Ovary (tissue), 9 donors: ENCODE data around the gene DENND1A. TPM values are rescaled to one million over a fixed set of nuclear protein-coding genes. Genes with fewer than 3 reads are reported as not detected.

Source experiments
- DNase-seq, 5 donors: peaks; one replicate each; pipeline ENCODE4 v3.0.0-alpha.2; 2019 to 2020
- H3K27ac ChIP-seq, 2 donors: fragments of 200-600 bp; one replicate each; pipeline versions ENCODE4 v1.5.1 to v1.8.0; 2019 to 2022
- H3K27me3 ChIP-seq: fragments of 200-600 bp; one replicate; pipeline ENCODE4 v1.8.0; 2022
- H3K36me3 ChIP-seq: fragments of 200-600 bp; sonication (generic); one replicate; pipeline ENCODE4 v1.5.1; 2019
- H3K4me1 ChIP-seq: one replicate; pipeline ENCODE4 v1.8.1; 2013; ENCODE audit warnings: mild to moderate bottlenecking, moderate library complexity; ENCODE audit not compliant: insufficient read depth
- H3K4me3 ChIP-seq: fragments of 200-600 bp; sonication (generic); one replicate; pipeline ENCODE4 v1.5.1; 2017
- H3K9me3 ChIP-seq, 2 donors: fragments of 200-600 bp in 1 of 2; sonication (generic) in 1 of 2; one replicate each; pipeline versions ENCODE4 v1.5.1 to v1.8.1; 2013 to 2019; ENCODE audit warnings: mild to moderate bottlenecking in 1 of 2, moderate library complexity in 1 of 2
- EP300 ChIP-seq: sonication (generic); formaldehyde crosslinking; IDR thresholded peaks from one replicate; pipeline ENCODE4 v1.6.1; 2017; ENCODE audit warnings: antibody characterized with exemption
- POLR2A ChIP-seq: fragments of 450-650 bp; IDR thresholded peaks from one replicate; pipeline ENCODE4 v1.6.1; 2017; ENCODE audit warnings: antibody characterized with exemption, mild to moderate bottlenecking, moderate library complexity
- WGBS, 3 donors: extraction: QIAGEN DNeasy Blood & Tissue Kit in 1 of 3; methylation state at CpG; one replicate each; pipeline versions ENCODE4 v1.1.5 to v1.1.7; 2013 to 2017; 5-methylcytosine and 5-hydroxymethylcytosine counted together
- intact Hi-C, 4 donors: fragments of 100-400 bp; cut with DNase I; formaldehyde crosslinking; loops; one replicate each; pipeline versions ENCODE4 v1.11.0 to v1.15.1; 2022 to 2023
- polyA plus RNA-seq, 2 donors: library from polyadenylated mRNA; stranded (reverse); fragments of 200-250 nt in 1 of 2; fragments of 350-450 nt in 1 of 2; fragmentation: Illumina TruSeq in 1 of 2; extraction: RNeasy Lipid Tissue Mini Kit (QIAGEN cat#74804) in 1 of 2; gene quantifications; one replicate each; pipeline ENCODE4 v1.2.3, GENCODE V29; 2013 to 2014
- total RNA-seq, 7 donors: library from RNA; depleted of rRNA in 2 of 7; stranded (reverse); fragments of >200 nt in 2 of 7; fragmentation: NEBNext Ultra II Directional in 3 of 7; extraction: Animal tissue kit (Norgen Biotek cat#: 25700) in 3 of 7; gene quantifications; one replicate each; pipeline versions ENCODE4 v1.1.0 to v1.2.4, GENCODE V29; 2016 to 2023
- TF ChIP-seq, protein P1 (sequence below), 3 donors: fragments of 450-650 bp in 2 of 3; fragments of 200-600 bp in 1 of 3; IDR thresholded peaks; one replicate each; pipeline versions ENCODE4 v1.5.1 to v1.8.0; 2016 to 2022; ENCODE audit warnings: antibody characterized with exemption in 3 of 3, mild to moderate bottlenecking in 1 of 3
- donor health status: DM: no; HTN: no; CAD: no; lungs with moderate emphysema.
- donor health status: DM: no; HTN: no; CAD: no.
- donor health status: Bipolar disorder and iron deficiency.
- donor health status: DM: yes; HTN: yes; CAD: no.
- donor health status: DM: no; HTN: no; CAD: no.
- donor health status: DM: yes; HTN: yes; CAD: no.

DENND1A gene
- total and polyA plus RNA-seq, 9 donors, result 10.4 to 24.5 (median 17.1) TPM

DNA sequence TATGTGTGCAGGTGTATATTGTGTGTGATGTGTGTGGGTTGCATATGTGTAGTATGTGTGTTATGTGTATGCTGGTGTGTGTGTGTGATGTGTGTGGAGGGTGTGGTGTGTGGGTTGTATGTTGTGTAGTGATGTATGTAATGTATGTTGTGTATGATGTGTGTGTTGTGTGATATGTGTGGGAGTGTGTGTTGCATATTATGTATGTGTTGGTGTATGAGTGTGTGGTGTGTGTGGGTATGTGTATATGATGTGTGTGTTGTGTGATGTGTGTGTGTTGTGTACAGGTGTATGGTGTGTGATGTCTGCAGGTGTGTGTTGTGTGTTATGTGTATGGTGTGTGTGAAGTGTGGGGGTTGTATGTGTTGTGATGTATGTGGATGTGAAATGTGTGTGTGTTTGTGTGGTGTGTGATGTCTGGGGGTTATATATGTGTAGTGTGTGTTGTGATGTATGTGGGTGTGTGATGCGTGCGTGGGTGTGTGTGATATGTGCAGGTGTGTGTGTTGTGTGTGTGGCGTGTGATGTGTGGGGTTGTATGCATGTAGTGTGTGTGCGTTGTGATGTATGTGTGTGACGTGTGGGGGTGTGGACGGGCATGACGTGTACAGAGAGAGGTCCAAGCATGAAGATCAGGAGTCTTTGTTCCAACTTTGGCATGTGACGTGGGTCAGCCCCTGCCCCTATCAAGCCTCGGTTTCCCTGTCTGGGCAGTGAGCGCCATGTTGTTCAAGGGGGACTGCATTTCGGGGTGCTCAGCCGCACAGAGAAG, 582.5 kb downstream of the DENND1A start:
- no peaks in the 10 kb centered on the region for H3K9me3 ChIP-seq
- intact Hi-C loops, result loop anchor here in 2 of 4 donors (5.0 to 10.0 kb wide), 2 partner anchors 265 to 883 kb away; no protein-coding TSS in a partner anchor
- H3K27ac ChIP-seq, result no peak overlapping the region
- DNase-seq, result no peak
- TF ChIP-seq, protein P1, sequence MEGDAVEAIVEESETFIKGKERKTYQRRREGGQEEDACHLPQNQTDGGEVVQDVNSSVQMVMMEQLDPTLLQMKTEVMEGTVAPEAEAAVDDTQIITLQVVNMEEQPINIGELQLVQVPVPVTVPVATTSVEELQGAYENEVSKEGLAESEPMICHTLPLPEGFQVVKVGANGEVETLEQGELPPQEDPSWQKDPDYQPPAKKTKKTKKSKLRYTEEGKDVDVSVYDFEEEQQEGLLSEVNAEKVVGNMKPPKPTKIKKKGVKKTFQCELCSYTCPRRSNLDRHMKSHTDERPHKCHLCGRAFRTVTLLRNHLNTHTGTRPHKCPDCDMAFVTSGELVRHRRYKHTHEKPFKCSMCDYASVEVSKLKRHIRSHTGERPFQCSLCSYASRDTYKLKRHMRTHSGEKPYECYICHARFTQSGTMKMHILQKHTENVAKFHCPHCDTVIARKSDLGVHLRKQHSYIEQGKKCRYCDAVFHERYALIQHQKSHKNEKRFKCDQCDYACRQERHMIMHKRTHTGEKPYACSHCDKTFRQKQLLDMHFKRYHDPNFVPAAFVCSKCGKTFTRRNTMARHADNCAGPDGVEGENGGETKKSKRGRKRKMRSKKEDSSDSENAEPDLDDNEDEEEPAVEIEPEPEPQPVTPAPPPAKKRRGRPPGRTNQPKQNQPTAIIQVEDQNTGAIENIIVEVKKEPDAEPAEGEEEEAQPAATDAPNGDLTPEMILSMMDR (IDR thresholded peaks at IDR 0.05), result no peak
- TF ChIP-seq EP300, result no peak
- TF ChIP-seq POLR2A, result no peak
- WGBS, 3 donors, result 57 to 67% (median 63%) methylated on average over 12 of the region's 12 CpGs
- no peaks in the 10 kb centered on the region for H3K4me1 ChIP-seq
- no peaks in the 10 kb centered on the region for H3K27me3 ChIP-seq
- H3K36me3 ChIP-seq, result no peaks in the 10 kb centered on the region
- H3K4me3 ChIP-seq, result no peak overlapping the region

DNA sequence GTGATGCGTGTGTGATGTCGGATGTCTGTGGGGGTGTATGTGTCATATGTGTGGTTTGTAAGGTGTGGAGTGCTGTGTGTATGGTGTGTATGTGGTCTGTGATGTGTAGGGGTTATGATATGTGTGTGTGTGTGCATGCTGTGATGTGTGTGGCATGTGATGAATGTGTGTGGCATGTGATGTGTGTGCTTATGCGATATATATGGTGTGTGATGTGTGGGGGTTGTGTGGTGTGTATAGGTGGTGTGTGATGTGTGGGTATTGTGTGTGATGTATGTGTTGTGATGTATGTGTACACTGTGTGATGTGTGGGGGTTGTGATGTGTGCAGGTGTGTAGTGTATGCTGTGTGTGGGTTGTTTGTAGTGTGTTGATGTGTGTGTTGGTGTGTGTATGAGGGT, 583.1 kb downstream of the DENND1A start:
- Histone ChIP-seq H3K4me3 (no peak overlapping the region), H3K4me1 (no peaks in the 10 kb centered on the region), H3K27ac (no peak overlapping the region), H3K9me3 (no peaks in the 10 kb centered on the region), H3K36me3 (no peaks in the 10 kb centered on the region), H3K27me3 (no peaks in the 10 kb centered on the region)
- WGBS, 3 donors, result 94 to 98% (median 96%) methylated on average over 3 of the region's 3 CpGs
- DNase-seq, result no peak
- TF ChIP-seq, protein P1 (IDR thresholded peaks at IDR 0.05), result no peak
- TF ChIP-seq POLR2A (no peak), EP300 (no peak)
- intact Hi-C loops, result loop anchor here in 2 of 4 donors (5.0 to 10.0 kb wide), 2 partner anchors 265 to 882 kb away; no protein-coding TSS in a partner anchor

DNA sequence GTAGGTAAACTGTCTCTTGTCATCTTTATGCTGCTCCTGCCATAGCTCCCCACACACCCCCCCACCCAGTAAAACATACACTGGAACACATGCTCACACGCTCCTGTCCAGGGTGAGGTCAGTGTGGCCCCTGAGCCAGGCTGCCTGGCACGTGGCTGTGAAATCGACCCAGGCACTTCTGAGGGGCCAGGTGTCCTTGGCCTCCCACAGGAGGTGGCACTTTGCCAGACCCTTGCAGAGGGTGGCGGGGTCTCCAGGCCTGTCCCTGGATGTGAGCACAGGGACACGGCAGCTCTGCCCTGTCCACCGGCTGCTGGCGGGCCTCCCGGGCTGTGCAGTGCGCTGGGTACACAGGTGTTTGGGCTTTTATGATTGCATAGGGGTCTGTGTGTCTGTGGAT, 583.9 kb downstream of the DENND1A start:
- 75 to 82% (median 77%) methylated on average over 9 of the region's 9 CpGs for WGBS, 3 donors
- TF ChIP-seq POLR2A, result no peak
- TF ChIP-seq EP300, result no peak
- TF ChIP-seq, protein P1 (IDR thresholded peaks at IDR 0.05), result no peak
- no peaks in the 10 kb centered on the region for H3K9me3 ChIP-seq
- no peaks in the 10 kb centered on the region for H3K4me1 ChIP-seq
- no peak for DNase-seq
- no peak overlapping the region for H3K27ac ChIP-seq
- intact Hi-C loops, result loop anchor here in 2 of 4 donors (5.0 to 10.0 kb wide), 2 partner anchors 264 to 881 kb away; no protein-coding TSS in a partner anchor
- H3K4me3 ChIP-seq, result no peak overlapping the region
- H3K36me3 ChIP-seq, result no peaks in the 10 kb centered on the region
- H3K27me3 ChIP-seq, result no peaks in the 10 kb centered on the region

DNA sequence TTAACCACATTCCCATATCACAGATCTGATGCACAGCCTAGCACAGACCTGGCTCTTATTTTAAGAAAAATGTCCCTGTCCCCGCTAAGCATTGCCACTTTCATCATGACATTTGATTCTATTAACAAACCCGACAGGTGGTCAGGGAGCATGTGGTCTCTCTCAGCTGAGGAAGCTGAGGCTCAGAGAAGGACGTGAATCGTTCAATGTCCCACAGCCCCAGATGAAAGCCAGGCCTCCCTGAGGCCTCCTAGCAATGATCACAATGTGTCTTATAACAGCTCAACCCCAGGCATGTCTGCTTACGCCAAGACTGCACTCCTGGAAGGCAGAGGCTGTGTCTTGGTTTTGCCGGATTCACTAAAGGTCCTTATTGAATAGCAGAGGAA, 584.4 kb downstream of the DENND1A start:
- TF ChIP-seq, protein P1 (IDR thresholded peaks at IDR 0.05), result no peak
- no peak for TF ChIP-seq EP300
- no peak for TF ChIP-seq POLR2A
- Histone ChIP-seq H3K27me3 (no peaks in the 10 kb centered on the region), H3K27ac (no peak overlapping the region), H3K4me1 (no peaks in the 10 kb centered on the region), H3K9me3 (no peaks in the 10 kb centered on the region), H3K4me3 (no peak overlapping the region), H3K36me3 (no peaks in the 10 kb centered on the region)
- DNase-seq, result no peak
- intact Hi-C loops, result loop anchor here in 2 of 4 donors (5.0 to 10.0 kb wide), 2 partner anchors 263 to 881 kb away; no protein-coding TSS in a partner anchor
- 60 to 65% (median 63%) methylated on average over 6 of the region's 6 CpGs for WGBS, 3 donors
